SK-N-DZ (cell line): Measurements from ENCODE around the gene NSMCE1.
"Not testable (repeated sequence)": the region's sequence is repeated elsewhere in the genome, so short reads cannot be mapped to it uniquely, and the experiment has no call there.

Experiments
- DNase-seq: peaks from one replicate; pipeline ENCODE4 v3.0.0-alpha.2; 2015; ENCODE audit warnings: low spot score

The NSMCE1 gene

GRCh38 chr16:27218756-27219155 lies 49.8 kb downstream of the NSMCE1 start:
- DNase-seq, result no peak

- DNase-seq, result peak; percentile 49
These were observed 51.3 kb downstream of the NSMCE1 start for GRCh38 chr16:27217256-27217655.

- DNase-seq, result no peak
These were observed 52.2 kb downstream of the NSMCE1 start for GRCh38 chr16:27216297-27216885.

- DNase-seq, result no peak
These were observed 52.9 kb downstream of the NSMCE1 start for GRCh38 chr16:27215660-27216059.

- DNase-seq, result no peak
These were observed 54.2 kb downstream of the NSMCE1 start for GRCh38 chr16:27214084-27214961.

- DNase-seq, result no peak
These were observed 57.5 kb downstream of the NSMCE1 start for GRCh38 chr16:27211026-27211425.

- no peak for DNase-seq
These were observed 58.4 kb downstream of the NSMCE1 start for GRCh38 chr16:27210174-27210573.

- no peak for DNase-seq
These were observed 59.0 kb downstream of the NSMCE1 start for GRCh38 chr16:27209591-27209990.

GRCh38 chr16:27208796-27209195 lies 59.8 kb downstream of the NSMCE1 start:
- DNase-seq, result no peak

- no peak for DNase-seq
These were observed 60.4 kb downstream of the NSMCE1 start for GRCh38 chr16:27208081-27208680.

- not testable (repeated sequence) for DNase-seq
These were observed 61.5 kb downstream of the NSMCE1 start for GRCh38 chr16:27207121-27207520.

GRCh38 chr16:27205423-27206065 lies 63.0 kb downstream of the NSMCE1 start:
- DNase-seq, result no peak

- no peak for DNase-seq
These were observed 64.2 kb downstream of the NSMCE1 start for GRCh38 chr16:27204312-27204915.

GRCh38 chr16:27203507-27204311 lies 64.9 kb downstream of the NSMCE1 start, which contains the start of gene KDM8:
Gene KDM8, plus strand, starts transcription at chr16:27203526. Its CDS starts 6,598 bp downstream, at chr16:27210124.
- DNase-seq, result peak; percentile 99

- DNase-seq, result no peak
These were observed 65.6 kb downstream of the NSMCE1 start for GRCh38 chr16:27202923-27203506.

- DNase-seq, result not testable (repeated sequence)
These were observed 67.7 kb downstream of the NSMCE1 start for GRCh38 chr16:27200914-27201313.

GRCh38 chr16:27199736-27200135 lies 68.8 kb downstream of the NSMCE1 start:
- no peak for DNase-seq

GRCh38 chr16:27199235-27199586 lies 69.4 kb downstream of the NSMCE1 start:
- no peak for DNase-seq

GRCh38 chr16:27198451-27199234 lies 69.9 kb downstream of the NSMCE1 start:
- DNase-seq, result peak; percentile 85

- DNase-seq, result no peak
These were observed 71.6 kb downstream of the NSMCE1 start for GRCh38 chr16:27197004-27197403.
